ENCODE measurements around the gene MED6.

- TF ChIP-seq EZH2 (IDR thresholded peaks at IDR 0.05; ENCODE audit: low read length): no peak
- no peak for TF ChIP-seq CTCF (optimal IDR thresholded peaks at IDR 0.05 in 1 of 3, IDR thresholded peaks at IDR 0.05 in 1 of 3, conservative IDR thresholded peaks at IDR 0.05 in 1 of 3; ENCODE audit: extremely low read depth in 1 of 3, insufficient read depth in 2 of 3, low read length in 3 of 3)
Observed at GRCh38 chr14:70611216-70611615, 10.8 kb upstream of the MED6 start.
